Measurements from ENCODE around the gene RMND5A. TPM values are rescaled to one million over a fixed set of nuclear protein-coding genes. Genes with fewer than 3 reads are reported as not detected.
"Not testable (repeated sequence)": the region's sequence is repeated elsewhere in the genome, so short reads cannot be mapped to it uniquely, and the experiment has no call there.

RMND5A gene
- total and polyA plus RNA-seq, 2 donors from 2014 or later = 13.9 to 33.6 TPM

DNA sequence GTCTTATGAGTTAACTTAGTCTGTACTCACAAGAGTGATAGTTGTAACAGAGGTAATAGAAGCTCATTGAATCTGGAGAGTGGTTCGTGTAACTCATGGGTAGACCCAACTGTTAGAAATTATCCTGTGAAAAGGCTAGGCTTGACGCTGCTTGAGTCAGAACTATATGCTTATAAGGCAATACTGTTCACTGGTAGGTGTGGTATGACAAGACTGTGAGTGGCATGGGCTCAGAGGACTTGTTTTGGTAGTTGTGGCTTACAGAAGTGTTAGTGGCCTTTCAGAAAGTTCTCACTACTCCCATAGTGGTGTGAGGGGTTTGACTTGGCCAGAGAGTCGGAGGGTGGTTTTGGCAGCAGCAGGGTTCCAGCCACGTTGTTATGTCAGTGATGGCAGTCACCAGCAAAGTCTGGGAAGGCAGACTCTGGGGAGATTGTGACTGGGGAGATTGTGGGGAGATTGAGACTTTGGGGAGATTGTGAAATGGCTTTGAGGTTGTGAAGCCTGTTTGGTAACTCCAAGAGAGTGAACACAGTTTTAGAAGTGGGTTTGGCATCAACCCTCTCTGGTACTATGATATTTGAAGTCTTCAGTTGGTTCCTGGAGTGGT lies 21.9 kb downstream of the RMND5A start:
- H3K9me3 ChIP-seq (ENCODE audit: control insufficient read depth in 2 of 3, insufficient read depth in 1 of 3, low read length in 3 of 3); H3K36me3 ChIP-seq (ENCODE audit: control insufficient read depth in 2 of 3, insufficient read depth in 3 of 3, low read length in 3 of 3); H3K4me1 ChIP-seq (ENCODE audit: control insufficient read depth in 2 of 3, insufficient read depth in 2 of 3, low read depth in 1 of 3, low read length in 3 of 3); H3K4me3 ChIP-seq (ENCODE audit: low read length in 3 of 3); H3K27ac ChIP-seq (ENCODE audit: low read depth in 2 of 2, low read length in 2 of 2); FAIRE-seq; H3K9ac ChIP-seq (ENCODE audit: low read length in 3 of 3); DNase-seq; H3K27me3 ChIP-seq (ENCODE audit: control insufficient read depth, insufficient read depth, low read length); intact Hi-C loops (cut with DNase I): not testable (repeated sequence)

DNA sequence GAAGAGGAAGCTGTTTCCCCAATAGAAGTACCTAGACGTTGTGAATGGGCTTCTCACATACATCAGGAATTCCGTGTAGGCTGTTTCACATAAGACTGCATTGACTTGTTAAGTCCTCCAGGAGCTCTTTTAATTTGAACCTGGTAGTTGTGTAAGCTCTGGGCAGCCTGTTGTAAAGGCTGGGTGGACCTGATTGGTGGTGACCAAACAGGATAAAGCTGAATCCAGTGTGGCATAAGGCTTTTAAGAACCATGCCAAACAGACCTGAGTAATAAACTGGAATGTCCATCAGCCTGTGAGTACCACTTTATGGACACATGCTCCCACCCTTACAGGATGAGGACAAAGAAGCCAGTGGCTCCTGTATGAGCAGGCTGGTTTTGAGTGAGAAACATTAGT lies 24.1 kb downstream of the RMND5A start:
- H3K27me3 ChIP-seq (ENCODE audit: control insufficient read depth, insufficient read depth, low read length) = no peaks in the 10 kb centered on the region
- no peak overlapping the region for H3K27ac ChIP-seq (ENCODE audit: low read depth in 2 of 2, low read length in 2 of 2)
- TF ChIP-seq, protein P1, sequence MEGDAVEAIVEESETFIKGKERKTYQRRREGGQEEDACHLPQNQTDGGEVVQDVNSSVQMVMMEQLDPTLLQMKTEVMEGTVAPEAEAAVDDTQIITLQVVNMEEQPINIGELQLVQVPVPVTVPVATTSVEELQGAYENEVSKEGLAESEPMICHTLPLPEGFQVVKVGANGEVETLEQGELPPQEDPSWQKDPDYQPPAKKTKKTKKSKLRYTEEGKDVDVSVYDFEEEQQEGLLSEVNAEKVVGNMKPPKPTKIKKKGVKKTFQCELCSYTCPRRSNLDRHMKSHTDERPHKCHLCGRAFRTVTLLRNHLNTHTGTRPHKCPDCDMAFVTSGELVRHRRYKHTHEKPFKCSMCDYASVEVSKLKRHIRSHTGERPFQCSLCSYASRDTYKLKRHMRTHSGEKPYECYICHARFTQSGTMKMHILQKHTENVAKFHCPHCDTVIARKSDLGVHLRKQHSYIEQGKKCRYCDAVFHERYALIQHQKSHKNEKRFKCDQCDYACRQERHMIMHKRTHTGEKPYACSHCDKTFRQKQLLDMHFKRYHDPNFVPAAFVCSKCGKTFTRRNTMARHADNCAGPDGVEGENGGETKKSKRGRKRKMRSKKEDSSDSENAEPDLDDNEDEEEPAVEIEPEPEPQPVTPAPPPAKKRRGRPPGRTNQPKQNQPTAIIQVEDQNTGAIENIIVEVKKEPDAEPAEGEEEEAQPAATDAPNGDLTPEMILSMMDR (IDR thresholded peaks at IDR 0.05; ENCODE audit: borderline replicate concordance, extremely low read depth, insufficient read depth) = no peak
- intact Hi-C loops (cut with DNase I) = no loop called here
- DNase-seq (no peak), FAIRE-seq (no peak)
- H3K4me1 ChIP-seq (ENCODE audit: control insufficient read depth in 2 of 3, insufficient read depth in 2 of 3, low read depth in 1 of 3, low read length in 3 of 3) = no peaks in the 10 kb centered on the region
- no peaks in the 10 kb centered on the region for H3K9me3 ChIP-seq (ENCODE audit: control insufficient read depth in 2 of 3, insufficient read depth in 1 of 3, low read length in 3 of 3)
- H3K4me3 ChIP-seq (ENCODE audit: low read length in 3 of 3) = no peak overlapping the region
- no peak overlapping the region for H3K9ac ChIP-seq (ENCODE audit: low read length in 3 of 3)
- peaks cover 0 to 2% (median 0%) of the 10 kb centered on the region in 3 donors for H3K36me3 ChIP-seq (ENCODE audit: control insufficient read depth in 2 of 3, insufficient read depth in 3 of 3, low read length in 3 of 3)

DNA sequence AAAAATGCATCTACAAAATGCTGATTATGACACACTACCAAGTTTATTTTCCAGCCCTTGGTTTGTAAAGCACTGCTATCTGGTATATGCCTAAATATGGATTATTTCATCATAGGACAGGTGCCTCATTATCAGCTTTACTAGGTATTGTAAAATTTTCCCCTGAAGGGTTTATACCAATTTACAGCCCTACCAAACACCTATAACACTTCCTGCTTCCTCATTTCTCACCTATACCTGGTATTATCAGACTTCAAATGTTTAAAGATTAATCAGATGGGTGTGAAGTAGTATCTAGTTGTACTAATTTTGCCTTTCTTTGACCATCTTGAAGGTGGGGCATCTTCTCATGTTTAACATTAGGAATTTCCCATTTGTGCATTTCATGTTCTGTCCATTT lies 26.8 kb downstream of the RMND5A start:
- TF ChIP-seq, protein P1 (IDR thresholded peaks at IDR 0.05; ENCODE audit: borderline replicate concordance, extremely low read depth, insufficient read depth) = no peak

DNA sequence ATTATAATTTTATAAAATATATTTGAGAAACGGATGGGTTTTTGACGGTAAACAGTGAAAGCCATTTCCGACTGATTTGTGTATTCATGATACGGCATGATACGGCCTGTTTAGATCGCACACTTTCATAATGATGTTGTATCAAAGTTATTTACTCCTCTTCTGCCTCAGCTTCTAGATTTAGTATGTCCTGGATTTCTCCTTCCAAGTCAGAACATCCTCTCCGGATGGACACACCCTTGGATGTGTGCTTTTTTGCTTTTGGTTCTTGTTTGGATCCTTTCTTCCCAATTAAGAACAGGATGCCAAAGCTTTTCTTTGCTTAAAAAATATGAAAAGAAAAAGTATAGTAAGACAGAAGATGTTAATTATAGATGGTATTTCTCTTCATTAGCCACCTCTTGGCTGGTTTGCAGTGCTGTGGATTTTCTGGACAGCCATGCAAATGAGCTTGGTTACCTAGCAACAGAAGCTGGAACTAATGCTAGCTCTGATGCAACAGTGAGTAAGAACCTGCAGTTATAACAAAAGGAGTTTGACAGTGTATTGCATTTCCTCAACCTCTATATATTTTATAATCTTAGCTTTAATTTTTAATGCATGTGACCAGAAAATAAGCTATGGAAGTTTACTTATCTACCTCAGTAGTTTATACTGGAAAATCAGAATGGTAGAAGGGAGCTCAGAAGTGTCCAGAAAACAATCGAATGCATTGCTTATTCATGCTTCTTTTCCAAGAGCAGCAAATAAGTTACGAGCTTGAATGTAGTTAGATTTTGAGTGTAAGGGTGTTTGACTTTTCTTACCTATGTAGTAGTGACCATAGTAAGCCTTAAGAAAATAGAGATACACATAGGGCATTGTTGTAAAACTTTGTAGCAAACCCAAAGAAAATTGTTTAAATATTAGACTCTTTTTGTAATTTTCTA lies 27.9 kb downstream of the RMND5A start:
- no peak overlapping the region for H3K4me3 ChIP-seq (ENCODE audit: low read length in 3 of 3)
- H3K27ac ChIP-seq (ENCODE audit: low read depth in 2 of 2, low read length in 2 of 2) = no peak overlapping the region
- TF ChIP-seq, protein P1 (IDR thresholded peaks at IDR 0.05; ENCODE audit: borderline replicate concordance, extremely low read depth, insufficient read depth) = no peak
- no peak overlapping the region for H3K9ac ChIP-seq (ENCODE audit: low read length in 3 of 3)
- no peaks in the 10 kb centered on the region for H3K27me3 ChIP-seq (ENCODE audit: control insufficient read depth, insufficient read depth, low read length)
- FAIRE-seq = no peak
- H3K4me1 ChIP-seq (ENCODE audit: control insufficient read depth in 2 of 3, insufficient read depth in 2 of 3, low read depth in 1 of 3, low read length in 3 of 3) = no peaks in the 10 kb centered on the region
- H3K36me3 ChIP-seq (ENCODE audit: control insufficient read depth in 2 of 3, insufficient read depth in 3 of 3, low read length in 3 of 3) = peaks cover 2 to 11% (median 6%) of the 10 kb centered on the region in 3 donors
- no peak for DNase-seq
- peaks cover 0 to 5% (median 0%) of the 10 kb centered on the region in 3 donors for H3K9me3 ChIP-seq (ENCODE audit: control insufficient read depth in 2 of 3, insufficient read depth in 1 of 3, low read length in 3 of 3)
- intact Hi-C loops (cut with DNase I) = no loop called here

More for the DNA sequence above, 26.8 kb downstream of the RMND5A start:
- no peak for DNase-seq
- Histone ChIP-seq H3K4me1 (ENCODE audit: control insufficient read depth in 2 of 3, insufficient read depth in 2 of 3, low read depth in 1 of 3, low read length in 3 of 3) (no peaks in the 10 kb centered on the region), H3K4me3 (ENCODE audit: low read length in 3 of 3) (no peak overlapping the region), H3K9me3 (ENCODE audit: control insufficient read depth in 2 of 3, insufficient read depth in 1 of 3, low read length in 3 of 3) (peaks cover 0 to 5% (median 0%) of the 10 kb centered on the region in 3 donors), H3K9ac (ENCODE audit: low read length in 3 of 3) (no peak overlapping the region), H3K27ac (ENCODE audit: low read depth in 2 of 2, low read length in 2 of 2) (no peak overlapping the region), H3K27me3 (ENCODE audit: control insufficient read depth, insufficient read depth, low read length) (no peaks in the 10 kb centered on the region), H3K36me3 (ENCODE audit: control insufficient read depth in 2 of 3, insufficient read depth in 3 of 3, low read length in 3 of 3) (peaks cover 0 to 2% (median under 1%) of the 10 kb centered on the region in 3 donors)
- no peak for FAIRE-seq
- intact Hi-C loops (cut with DNase I) = no loop called here
